ENCODE data around the gene OR51E1. TPM values are rescaled to one million over a fixed set of nuclear protein-coding genes. Genes with fewer than 3 reads are reported as not detected.

Gene OR51E1
- total and polyA plus RNA-seq, 3 donors from 2014 or later, result 0.31 to 0.59 (median 0.55) TPM

- no peak overlapping the region for H3K27ac ChIP-seq
- no peaks in the 10 kb centered on the region for H3K9me3 ChIP-seq
- no peaks in the 10 kb centered on the region for H3K27me3 ChIP-seq
- H3K4me1 ChIP-seq, result no peaks in the 10 kb centered on the region
- 74 to 78% methylated on average over 9 of the region's 9 CpGs for WGBS, 2 donors
- no peaks in the 10 kb centered on the region for H3K36me3 ChIP-seq (ENCODE audit: low read depth, missing control alignments)
- no peak for TF ChIP-seq POLR2A (IDR thresholded peaks at IDR 0.05)
- no peak for TF ChIP-seq CTCF (IDR thresholded peaks at IDR 0.05)
- no peak for DNase-seq
- intact Hi-C loops (cut with DNase I; ENCODE audit: low total_unique reads), result no loop called here
- H3K4me3 ChIP-seq, result no peak overlapping the region
These were observed 24.3 kb upstream of the OR51E1 start for GRCh38 chr11:4619514-4619913.

- WGBS, 2 donors, result 28 to 31% methylated on average over 15 of the region's 15 CpGs
These were observed 17.3 kb upstream of the OR51E1 start for GRCh38 chr11:4626207-4627099.

GRCh38 chr11:4636136-4636535, 7.6 kb upstream of the OR51E1 start:
- Histone ChIP-seq H3K27ac (no peak overlapping the region), H3K27me3 (no peaks in the 10 kb centered on the region), H3K4me3 (no peak overlapping the region), H3K36me3 (ENCODE audit: low read depth, missing control alignments) (no peaks in the 10 kb centered on the region), H3K9me3 (no peaks in the 10 kb centered on the region), H3K4me1 (peaks cover 3% of the 10 kb centered on the region)
- intact Hi-C loops (cut with DNase I; ENCODE audit: low total_unique reads), result loop anchor here (5.0 to 10.0 kb wide), 2 partner anchors 191 to 369 kb away; no protein-coding TSS in a partner anchor
- DNase-seq, result no peak
- TF ChIP-seq CTCF (IDR thresholded peaks at IDR 0.05), result no peak
- no peak for TF ChIP-seq POLR2A (IDR thresholded peaks at IDR 0.05)
- WGBS, 2 donors, result 53 to 59% methylated on average over 2 of the region's 2 CpGs

More at GRCh38 chr11:4626207-4627099, 17.3 kb upstream of the OR51E1 start:
- TF ChIP-seq POLR2A (IDR thresholded peaks at IDR 0.05), result no peak
- TF ChIP-seq CTCF (IDR thresholded peaks at IDR 0.05), result peak; percentile 68 to 88 (median 81)
- H3K9me3 ChIP-seq, result no peaks in the 10 kb centered on the region
- H3K4me1 ChIP-seq, result no peaks in the 10 kb centered on the region
- H3K36me3 ChIP-seq (ENCODE audit: low read depth, missing control alignments), result no peaks in the 10 kb centered on the region
- intact Hi-C loops (cut with DNase I; ENCODE audit: low total_unique reads), result no loop called here
- no peaks in the 10 kb centered on the region for H3K27me3 ChIP-seq
- H3K4me3 ChIP-seq, result no peak overlapping the region
- DNase-seq, result peak; percentile 95
- H3K27ac ChIP-seq, result no peak overlapping the region

- no peaks in the 10 kb centered on the region for H3K36me3 ChIP-seq (ENCODE audit: low read depth, missing control alignments)
- no peaks in the 10 kb centered on the region for H3K27me3 ChIP-seq
- TF ChIP-seq CTCF (IDR thresholded peaks at IDR 0.05), result peak; percentile 72 to 84 (median 83)
- TF ChIP-seq POLR2A (IDR thresholded peaks at IDR 0.05), result no peak
- H3K9me3 ChIP-seq, result no peaks in the 10 kb centered on the region
- H3K27ac ChIP-seq, result no peak within 1 kb of the TSS
- H3K4me1 ChIP-seq, result peaks cover 3% of the 10 kb centered on the region
- intact Hi-C loops (cut with DNase I; ENCODE audit: low total_unique reads), result loop anchor here (5.0 to 10.0 kb wide), 2 partner anchors 190 to 368 kb away; no protein-coding TSS in a partner anchor
- 25 to 28% methylated on average over 8 to 21 of the region's 21 CpGs for WGBS, 2 donors
- peak; percentile 85 for DNase-seq
- H3K4me3 ChIP-seq, result peak within 1 kb of the TSS; percentile 29 to 31
These were observed 6.7 kb upstream of the OR51E1 start, which contains the start of gene OR51D1 for GRCh38 chr11:4636962-4637661. Gene OR51D1, plus strand, starts transcription at chr11:4637477. Its CDS starts 2,314 bp downstream, at chr11:4639791.

Data from testis (tissue), 3 donors.